Liver (tissue), 3 donors: ENCODE data around the gene KRTAP12-4.

ENCODE experiments used
- EGR1 ChIP-seq, 2 donors: IDR thresholded peaks; 2 replicates each; pipeline ENCODE4 v1.6.1; 2016 to 2018; ENCODE audit warnings: antibody characterized with exemption in 2 of 2, low read depth in 2 of 2
- FOXA2 ChIP-seq: IDR thresholded peaks from 2 replicates; pipeline ENCODE4 v1.6.1; 2016; ENCODE audit warnings: antibody characterized with exemption
- RAD21 ChIP-seq, 2 donors: IDR thresholded peaks; 2 replicates each; pipeline ENCODE4 v1.6.1; 2016; ENCODE audit warnings: antibody characterized with exemption in 2 of 2, mild to moderate bottlenecking in 2 of 2
- RXRA ChIP-seq, 2 donors: IDR thresholded peaks; 2 replicates each; pipeline ENCODE4 v1.6.1; 2017 to 2018; ENCODE audit warnings: antibody characterized with exemption in 2 of 2, mild to moderate bottlenecking in 1 of 2
- TAF1 ChIP-seq: conservative IDR thresholded peaks from 2 replicates; pipeline ENCODE4 v1.6.1; 2016; ENCODE audit warnings: antibody characterized with exemption, mild to moderate bottlenecking
- YY1 ChIP-seq: IDR thresholded peaks from 2 replicates; pipeline ENCODE4 v1.6.1; 2016; ENCODE audit warnings: antibody characterized with exemption, mild to moderate bottlenecking
- TF ChIP-seq, protein P1 (sequence below): fragments of 150-350 bp; IDR thresholded peaks from 2 replicates; pipeline ENCODE4 v1.5.1; 2017; ENCODE audit warnings: improper control_type of control experiment, low read depth, low read length; ENCODE audit not compliant: missing input control
- TF ChIP-seq, protein P2 (sequence below): IDR thresholded peaks from 2 replicates; pipeline ENCODE4 v1.6.1; 2016; ENCODE audit warnings: antibody characterized with exemption, mild to moderate bottlenecking
- TF ChIP-seq, protein P3 (sequence below): IDR thresholded peaks from 2 replicates; pipeline ENCODE4 v1.6.1; 2016; ENCODE audit warnings: antibody characterized with exemption
- donor health status: healthy.
- donor health status: healthy.

DNA sequence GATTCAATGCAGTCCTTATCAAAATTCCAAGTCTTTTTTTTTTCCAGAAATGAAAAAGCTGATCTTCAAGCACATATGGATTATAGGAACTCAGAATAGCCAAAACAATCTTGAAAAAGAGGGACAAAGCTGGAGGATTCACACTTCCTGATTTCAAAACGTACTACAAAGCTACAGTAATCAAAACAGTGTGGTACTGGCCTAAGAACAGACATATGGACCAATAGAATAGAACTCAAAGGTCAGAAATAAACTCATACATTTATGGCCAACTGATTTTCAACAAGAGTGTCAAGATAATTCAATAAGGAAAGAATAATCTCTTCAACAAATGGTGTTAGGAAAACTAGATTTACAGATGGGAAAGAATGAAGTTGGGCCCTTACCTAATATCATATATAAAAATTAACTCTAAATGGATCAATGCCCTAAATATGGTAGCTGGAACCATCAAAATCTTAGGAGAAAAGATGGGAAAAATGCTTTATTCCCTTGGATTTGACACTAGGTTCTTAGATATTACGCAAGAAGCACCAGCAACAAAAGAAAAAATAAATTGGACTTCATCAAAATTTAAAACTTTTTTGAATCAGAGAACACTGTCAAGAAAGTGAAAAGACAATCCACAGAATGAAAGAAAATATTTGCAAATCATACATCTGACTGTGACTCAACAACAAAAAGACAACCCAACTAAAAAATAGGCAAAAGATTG, 38.5 kb upstream of the KRTAP12-4 start:
- TF ChIP-seq, protein P1, sequence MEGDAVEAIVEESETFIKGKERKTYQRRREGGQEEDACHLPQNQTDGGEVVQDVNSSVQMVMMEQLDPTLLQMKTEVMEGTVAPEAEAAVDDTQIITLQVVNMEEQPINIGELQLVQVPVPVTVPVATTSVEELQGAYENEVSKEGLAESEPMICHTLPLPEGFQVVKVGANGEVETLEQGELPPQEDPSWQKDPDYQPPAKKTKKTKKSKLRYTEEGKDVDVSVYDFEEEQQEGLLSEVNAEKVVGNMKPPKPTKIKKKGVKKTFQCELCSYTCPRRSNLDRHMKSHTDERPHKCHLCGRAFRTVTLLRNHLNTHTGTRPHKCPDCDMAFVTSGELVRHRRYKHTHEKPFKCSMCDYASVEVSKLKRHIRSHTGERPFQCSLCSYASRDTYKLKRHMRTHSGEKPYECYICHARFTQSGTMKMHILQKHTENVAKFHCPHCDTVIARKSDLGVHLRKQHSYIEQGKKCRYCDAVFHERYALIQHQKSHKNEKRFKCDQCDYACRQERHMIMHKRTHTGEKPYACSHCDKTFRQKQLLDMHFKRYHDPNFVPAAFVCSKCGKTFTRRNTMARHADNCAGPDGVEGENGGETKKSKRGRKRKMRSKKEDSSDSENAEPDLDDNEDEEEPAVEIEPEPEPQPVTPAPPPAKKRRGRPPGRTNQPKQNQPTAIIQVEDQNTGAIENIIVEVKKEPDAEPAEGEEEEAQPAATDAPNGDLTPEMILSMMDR: no peak
- TF ChIP-seq, protein P2, sequence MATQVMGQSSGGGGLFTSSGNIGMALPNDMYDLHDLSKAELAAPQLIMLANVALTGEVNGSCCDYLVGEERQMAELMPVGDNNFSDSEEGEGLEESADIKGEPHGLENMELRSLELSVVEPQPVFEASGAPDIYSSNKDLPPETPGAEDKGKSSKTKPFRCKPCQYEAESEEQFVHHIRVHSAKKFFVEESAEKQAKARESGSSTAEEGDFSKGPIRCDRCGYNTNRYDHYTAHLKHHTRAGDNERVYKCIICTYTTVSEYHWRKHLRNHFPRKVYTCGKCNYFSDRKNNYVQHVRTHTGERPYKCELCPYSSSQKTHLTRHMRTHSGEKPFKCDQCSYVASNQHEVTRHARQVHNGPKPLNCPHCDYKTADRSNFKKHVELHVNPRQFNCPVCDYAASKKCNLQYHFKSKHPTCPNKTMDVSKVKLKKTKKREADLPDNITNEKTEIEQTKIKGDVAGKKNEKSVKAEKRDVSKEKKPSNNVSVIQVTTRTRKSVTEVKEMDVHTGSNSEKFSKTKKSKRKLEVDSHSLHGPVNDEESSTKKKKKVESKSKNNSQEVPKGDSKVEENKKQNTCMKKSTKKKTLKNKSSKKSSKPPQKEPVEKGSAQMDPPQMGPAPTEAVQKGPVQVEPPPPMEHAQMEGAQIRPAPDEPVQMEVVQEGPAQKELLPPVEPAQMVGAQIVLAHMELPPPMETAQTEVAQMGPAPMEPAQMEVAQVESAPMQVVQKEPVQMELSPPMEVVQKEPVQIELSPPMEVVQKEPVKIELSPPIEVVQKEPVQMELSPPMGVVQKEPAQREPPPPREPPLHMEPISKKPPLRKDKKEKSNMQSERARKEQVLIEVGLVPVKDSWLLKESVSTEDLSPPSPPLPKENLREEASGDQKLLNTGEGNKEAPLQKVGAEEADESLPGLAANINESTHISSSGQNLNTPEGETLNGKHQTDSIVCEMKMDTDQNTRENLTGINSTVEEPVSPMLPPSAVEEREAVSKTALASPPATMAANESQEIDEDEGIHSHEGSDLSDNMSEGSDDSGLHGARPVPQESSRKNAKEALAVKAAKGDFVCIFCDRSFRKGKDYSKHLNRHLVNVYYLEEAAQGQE: no peak
- TF ChIP-seq TAF1 (no peak), YY1 (no peak), FOXA2 (no peak), RAD21 (IDR thresholded peaks at IDR 0.05) (no peak), EGR1 (IDR thresholded peaks at IDR 0.05; ENCODE audit: low read depth in 2 of 2) (no peak), RXRA (IDR thresholded peaks at IDR 0.05) (no peak)
- TF ChIP-seq, protein P3, sequence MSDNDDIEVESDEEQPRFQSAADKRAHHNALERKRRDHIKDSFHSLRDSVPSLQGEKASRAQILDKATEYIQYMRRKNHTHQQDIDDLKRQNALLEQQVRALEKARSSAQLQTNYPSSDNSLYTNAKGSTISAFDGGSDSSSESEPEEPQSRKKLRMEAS: no peak
